Heart left ventricle (tissue), 16 donors: ENCODE results near the gene SGK1. TPM values are rescaled to one million over a fixed set of nuclear protein-coding genes. Genes with fewer than 3 reads are reported as not detected.

ENCODE experiments used
- ATAC-seq, 4 donors: fragments of 200-7000 bp; cut with Tn5 transposase; one replicate each; pipeline ENCODE4 v1.9.1; 2020 to 2022; ENCODE audit warnings: moderate library complexity in 4 of 4, mild to moderate bottlenecking in 3 of 4, moderate number of reproducible peaks in 1 of 4
- DNase-seq, 5 donors: peaks; one replicate each; pipeline ENCODE4 v3.0.0-alpha.2; 2020
- H3K27ac ChIP-seq, 12 donors: fragments of 200-600 bp; sonication (generic) in 4 of 12; one replicate each; pipeline versions ENCODE4 v1.5.0 to v1.8.0; 2016 to 2022; ENCODE audit warnings: mild to moderate bottlenecking in 2 of 12
- H3K27me3 ChIP-seq, 9 donors: fragments of 200-600 bp; sonication (generic) in 2 of 9; one replicate each; pipeline versions ENCODE4 v1.5.1 to v1.8.0; 2016 to 2022; ENCODE audit warnings: mild to moderate bottlenecking in 3 of 9
- H3K36me3 ChIP-seq, 9 donors: fragments of 200-600 bp; sonication (generic) in 2 of 9; one replicate each; pipeline versions ENCODE4 v1.5.0 to v1.8.0; 2018 to 2022; ENCODE audit warnings: mild to moderate bottlenecking in 2 of 9
- H3K4me1 ChIP-seq, 12 donors: fragments of 200-600 bp; sonication (generic) in 4 of 12; one replicate each; pipeline versions ENCODE4 v1.5.0 to v1.8.0; 2016 to 2022; ENCODE audit warnings: mild to moderate bottlenecking in 3 of 12
- H3K4me3 ChIP-seq, 12 donors: fragments of 200-600 bp; sonication (generic) in 4 of 12; one replicate each; pipeline versions ENCODE4 v1.5.0 to v1.8.0; 2017 to 2022; ENCODE audit warnings: mild to moderate bottlenecking in 9 of 12, moderate library complexity in 4 of 12
- H3K9me3 ChIP-seq, 12 donors: fragments of 200-600 bp; sonication (generic) in 4 of 12; one replicate each; pipeline versions ENCODE4 v1.5.0 to v1.8.0; 2016 to 2022; ENCODE audit warnings: mild to moderate bottlenecking in 1 of 12
- CTCF ChIP-seq, 12 donors: fragments of 200-600 bp; sonication (generic) in 4 of 12; IDR thresholded peaks; one replicate each; pipeline versions ENCODE4 v1.5.0 to v1.8.0; 2018 to 2022; ENCODE audit warnings: antibody characterized with exemption in 12 of 12, mild to moderate bottlenecking in 5 of 12
- POLR2A ChIP-seq, 2 donors: fragments of 450-650 bp; IDR thresholded peaks; one replicate each; pipeline ENCODE4 v1.6.1; 2017; ENCODE audit warnings: antibody characterized with exemption in 2 of 2, mild to moderate bottlenecking in 2 of 2, moderate library complexity in 2 of 2
- WGBS, 4 donors: extraction: QIAGEN DNeasy Blood & Tissue Kit in 2 of 4; methylation state at CpG; one replicate each; pipeline versions ENCODE4 v1.1.5 to v1.1.7; 2013 to 2018; 5-methylcytosine and 5-hydroxymethylcytosine counted together
- intact Hi-C, 10 donors: fragments of 100-400 bp; cut with DNase I; formaldehyde crosslinking; loops; one replicate each; pipeline versions ENCODE4 v1.11.1 to v1.14.2; 2022
- polyA plus RNA-seq, 2 donors: library from polyadenylated mRNA; stranded (reverse); fragments of 200-250 nt; gene quantifications; one replicate each; pipeline ENCODE4 v1.2.3, GENCODE V29; 2013
- total RNA-seq, 9 donors: library from RNA; depleted of rRNA in 2 of 9; stranded (reverse); fragments of >200 nt in 2 of 9; fragmentation: NEBNext Ultra II Directional in 3 of 9; extraction: Animal tissue kit (Norgen Biotek cat#: 25700) in 3 of 9; gene quantifications; one replicate each; pipeline versions ENCODE4 v1.1.0 to v1.2.4, GENCODE V29; 2016 to 2023
- donor health status: ischemic (EF 13 %, LVEDD 7.1; RV severe dilation, severe dysfunction).
- donor health status: healthy with polysubstance abuse.
- donor health status: DM: no; HTN: yes; CAD: no.
- donor health status: DM: no; HTN: no; CAD: no.
- donor health status: ischemic (EF 25% LVEDD 6.9; RV normal size, moderate dysfunction).
- donor health status: ischemic (EF 25% LVEDD 5.7; RV mildly dilated, moderate dysfunction).
- donor health status: healthy.
- donor health status: DM: yes; HTN: yes; CAD: no.
- donor health status: ischemic (EF 35%, LVEDD 5.7; RV mildly dilated, moderate dysfunction).
- donor health status: nonischemic (EF 11% LVEDD 7.7; RV severe dilation, severe dysfunction).
- donor health status: DM: yes; HTN: yes; CAD: no.
- donor health status: PGD.
- donor health status: ischemic (EF 29% LVEDD 5.4; RV normal size, mild dysfunction).
- donor health status: nonischemic (EF 23%, LVEDD 6.1; RV moderate dilation, normal function).

Gene SGK1
- total and polyA plus RNA-seq, 11 donors = 17.7 to 118 (median 56.7) TPM

DNA sequence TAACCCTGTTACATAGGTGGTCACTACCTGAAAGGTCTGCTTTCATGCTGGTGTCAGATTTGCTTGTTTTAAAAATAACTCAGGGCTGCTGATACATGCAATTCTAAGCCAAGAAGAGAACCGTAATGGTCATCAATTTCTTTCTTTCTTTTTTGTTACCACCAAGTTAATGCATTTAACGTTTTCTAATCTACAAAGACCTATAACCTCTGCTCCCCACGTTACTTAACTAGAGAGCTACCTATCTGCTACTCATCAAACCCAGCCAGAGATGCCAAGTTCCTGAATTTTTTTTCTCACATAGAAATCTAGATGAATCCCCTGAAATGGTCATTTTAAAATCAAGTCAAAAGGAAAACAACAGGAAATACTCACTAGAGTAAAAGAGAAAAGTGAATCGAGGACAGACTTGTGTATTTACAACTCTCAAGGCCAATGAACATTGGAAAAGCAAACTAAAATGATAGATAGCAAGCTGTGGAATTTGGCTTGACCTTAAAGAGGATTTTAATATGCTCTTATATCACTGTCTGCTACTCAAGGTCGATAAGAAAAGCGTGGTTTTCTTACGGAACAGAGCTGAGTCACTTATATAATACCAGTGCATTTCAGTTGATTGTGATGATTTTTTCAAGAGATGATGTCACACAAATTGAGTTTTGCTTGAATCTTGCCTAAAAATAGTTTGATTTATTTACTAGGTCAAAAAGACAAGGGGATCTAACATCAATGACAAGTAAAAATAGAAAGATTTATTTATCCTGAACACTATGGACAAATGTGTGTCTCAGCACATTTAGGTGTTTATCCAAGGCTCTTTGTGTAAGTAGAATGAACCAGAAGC, 67.9 kb downstream of the SGK1 start:
- Histone ChIP-seq H3K27ac (peak overlapping the region in 4 of 12 donors; percentile 28 to 55 (median 39)), H3K4me3 (peak overlapping the region in 1 of 12 donors; percentile 19), H3K36me3 (no peaks in the 10 kb centered on the region), H3K27me3 (no peaks in the 10 kb centered on the region), H3K9me3 (no peaks in the 10 kb centered on the region), H3K4me1 (peaks cover 0 to 56% (median 17%) of the 10 kb centered on the region in 12 donors)
- ATAC-seq = peak in 2 of 4 donors; percentile 47 to 62
- 48 to 56% (median 52%) methylated on average over 7 of the region's 7 CpGs for WGBS, 4 donors
- no peak for TF ChIP-seq CTCF (IDR thresholded peaks at IDR 0.05)
- TF ChIP-seq POLR2A (IDR thresholded peaks at IDR 0.05) = no peak
- intact Hi-C loops = loop anchor here in 1 of 10 donors (5.0 kb wide), 1 partner anchor 37 kb away; no protein-coding TSS in a partner anchor
- no peak for DNase-seq

DNA sequence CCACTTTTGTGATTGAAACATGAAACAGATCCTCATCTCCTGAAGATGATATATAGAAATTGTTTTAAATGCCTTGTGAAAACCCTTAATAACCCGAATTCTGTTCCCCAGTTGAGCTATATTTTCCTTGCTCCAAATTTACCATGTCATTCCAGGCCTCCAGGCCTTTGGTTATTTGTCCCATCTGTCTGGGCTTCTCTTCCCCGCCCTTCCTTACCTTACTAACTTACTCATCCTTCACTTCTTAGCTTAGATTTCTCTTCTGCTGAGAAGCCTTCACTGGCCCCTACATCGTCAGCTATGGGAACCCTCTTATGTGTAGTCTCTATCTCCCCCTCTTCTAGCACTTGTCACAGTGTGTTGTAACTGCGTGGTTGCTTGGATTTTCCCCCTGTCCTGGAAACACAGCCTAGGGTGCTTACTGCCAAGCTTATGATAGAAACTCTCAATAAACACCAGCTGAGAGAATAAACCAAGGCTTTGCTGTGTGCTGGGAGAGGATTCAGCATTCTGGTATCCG, 68.6 kb downstream of the SGK1 start:
- H3K27ac ChIP-seq = peak overlapping the region in 4 of 12 donors; percentile 28 to 55 (median 39)
- H3K27me3 ChIP-seq = no peaks in the 10 kb centered on the region
- intact Hi-C loops = no loop called here
- H3K4me1 ChIP-seq = peaks cover 0 to 56% (median 17%) of the 10 kb centered on the region in 12 donors
- TF ChIP-seq CTCF (IDR thresholded peaks at IDR 0.05) (no peak), POLR2A (IDR thresholded peaks at IDR 0.05) (no peak)
- peak in 1 of 4 donors; percentile 41 for ATAC-seq
- H3K36me3 ChIP-seq = no peaks in the 10 kb centered on the region
- H3K9me3 ChIP-seq = no peaks in the 10 kb centered on the region
- no peak for DNase-seq
- 89 to 94% (median 91%) methylated on average over 5 of the region's 5 CpGs for WGBS, 4 donors
- H3K4me3 ChIP-seq = peak overlapping the region in 1 of 12 donors; percentile 19

GRCh38 chr6:134247844-134248580, 69.9 kb downstream of the SGK1 start:
- Histone ChIP-seq H3K4me1 (peaks cover 0 to 53% (median 17%) of the 10 kb centered on the region in 12 donors), H3K9me3 (no peaks in the 10 kb centered on the region), H3K27ac (peak overlapping the region in 1 of 12 donors; percentile 40), H3K36me3 (no peaks in the 10 kb centered on the region), H3K4me3 (no peak overlapping the region), H3K27me3 (no peaks in the 10 kb centered on the region)
- 80 to 86% (median 82%) methylated on average over 4 of the region's 4 CpGs for WGBS, 4 donors
- DNase-seq = no peak
- TF ChIP-seq CTCF (IDR thresholded peaks at IDR 0.05) (no peak), POLR2A (IDR thresholded peaks at IDR 0.05) (no peak)
- no peak for ATAC-seq
- intact Hi-C loops = no loop called here
